ENCODE measurements around the gene AMZ1.

AMZ1 gene

DNA sequence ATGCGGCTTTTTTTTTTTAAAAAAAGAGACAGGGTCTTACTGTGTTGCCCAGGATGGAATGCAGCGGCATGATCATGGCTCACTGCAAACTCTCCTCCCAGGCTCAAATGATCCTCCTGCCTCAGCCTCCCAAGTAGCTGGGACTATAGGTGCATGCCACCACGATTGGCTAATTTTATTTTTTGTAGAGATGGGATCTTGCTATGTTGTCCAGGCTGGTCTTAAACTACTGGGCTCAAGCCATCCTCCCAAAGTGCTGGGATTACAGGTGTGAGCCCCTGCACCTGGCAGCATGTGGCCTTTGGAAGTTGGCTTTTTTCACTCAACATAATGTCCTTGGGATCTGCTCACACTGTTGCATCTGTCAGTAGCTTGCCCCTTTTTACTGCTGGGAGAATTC is 65.1 kb downstream of the AMZ1 start:
- Mint-ChIP-seq H3K27ac (no peak overlapping the region), H3K36me3 (peaks cover 30 to 57% of the 10 kb centered on the region in 2 donors), H3K4me1 (peaks cover 46 to 64% of the 10 kb centered on the region in 2 donors), H3K4me3 (no peak overlapping the region), H3K27me3 (no peaks in the 10 kb centered on the region), H3K9me3 (no peaks in the 10 kb centered on the region)
- DNase-seq = no peak
- ATAC-seq (replicated peaks) = no peak

DNA sequence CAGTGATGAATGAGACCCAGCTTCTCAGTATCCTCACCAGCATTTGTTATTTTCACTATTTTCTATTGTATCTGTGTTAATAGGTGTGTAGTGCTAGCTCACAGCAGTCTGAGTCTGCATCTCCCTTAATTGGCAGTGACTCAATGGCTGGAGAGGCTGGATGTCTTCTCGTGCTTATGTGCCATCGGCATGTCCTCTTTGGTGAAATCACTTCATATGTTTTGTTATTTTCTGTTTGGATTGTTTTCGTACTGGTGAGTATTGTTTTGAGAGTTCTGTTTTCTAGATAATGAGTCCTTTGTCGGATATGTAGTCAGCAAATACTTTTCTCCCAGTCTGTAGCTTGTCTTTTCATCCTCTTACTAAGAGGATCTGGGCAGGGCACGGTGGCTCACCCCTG is 66.1 kb downstream of the AMZ1 start:
- H3K9me3 Mint-ChIP-seq = peaks cover 1 to 4% of the 10 kb centered on the region in 2 donors
- H3K27ac Mint-ChIP-seq = no peak overlapping the region
- no peak for ATAC-seq (replicated peaks)
- H3K36me3 Mint-ChIP-seq = peaks cover 36 to 65% of the 10 kb centered on the region in 2 donors
- H3K4me3 Mint-ChIP-seq = no peak overlapping the region
- no peak for DNase-seq
- H3K4me1 Mint-ChIP-seq = peaks cover 52 to 71% of the 10 kb centered on the region in 2 donors
- no peaks in the 10 kb centered on the region for H3K27me3 Mint-ChIP-seq

DNA sequence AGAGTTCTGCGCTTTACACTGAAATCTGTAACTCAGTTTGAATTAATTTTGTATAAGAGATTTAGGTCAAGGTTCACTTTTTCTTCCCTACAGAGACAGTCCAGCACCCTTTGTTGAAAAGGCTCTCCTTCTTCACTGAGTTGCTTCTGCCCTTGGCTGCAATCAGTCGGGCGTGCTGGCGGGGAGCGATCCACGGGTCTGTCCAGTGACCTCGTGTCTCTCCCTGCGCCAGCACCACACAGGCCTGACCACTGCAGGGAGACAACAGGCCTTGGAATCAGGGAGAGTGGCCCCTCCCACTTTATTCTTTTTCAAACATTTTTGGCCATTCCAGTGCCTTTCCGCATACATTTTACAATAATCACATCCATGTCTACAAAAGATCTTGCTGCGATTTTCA is 66.9 kb downstream of the AMZ1 start:
- DNase-seq = no peak
- peaks cover 3 to 4% of the 10 kb centered on the region in 2 donors for H3K9me3 Mint-ChIP-seq
- no peaks in the 10 kb centered on the region for H3K27me3 Mint-ChIP-seq
- H3K36me3 Mint-ChIP-seq = peaks cover 36 to 69% of the 10 kb centered on the region in 2 donors
- peaks cover 54 to 75% of the 10 kb centered on the region in 2 donors for H3K4me1 Mint-ChIP-seq
- ATAC-seq (replicated peaks) = no peak
- H3K4me3 Mint-ChIP-seq = no peak overlapping the region
- H3K27ac Mint-ChIP-seq = no peak overlapping the region

DNA sequence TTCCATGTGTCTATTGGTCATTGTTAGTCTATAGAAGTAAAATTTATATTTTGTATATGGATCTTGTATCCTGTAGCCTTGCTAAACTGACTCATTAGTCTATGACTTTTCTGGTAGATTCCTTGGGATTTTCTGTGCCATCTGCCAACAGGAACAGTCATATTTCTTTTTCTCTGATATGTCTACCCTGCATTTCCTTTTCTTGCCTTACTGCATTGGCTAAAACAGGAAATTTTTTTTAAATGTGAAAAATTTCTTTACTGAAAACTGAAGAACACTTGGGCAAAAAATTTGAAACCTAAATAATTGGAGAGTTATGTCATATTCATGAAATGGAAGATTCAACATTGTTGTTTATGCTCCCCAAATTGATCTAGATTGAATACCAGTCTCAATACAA is 67.5 kb downstream of the AMZ1 start:
- H3K36me3 Mint-ChIP-seq = peaks cover 39 to 71% of the 10 kb centered on the region in 2 donors
- H3K4me3 Mint-ChIP-seq = no peak overlapping the region
- ATAC-seq (replicated peaks) (no peak), DNase-seq (no peak)
- peaks cover 56 to 75% of the 10 kb centered on the region in 2 donors for H3K4me1 Mint-ChIP-seq
- H3K27me3 Mint-ChIP-seq = no peaks in the 10 kb centered on the region
- H3K9me3 Mint-ChIP-seq = peaks cover 3 to 4% of the 10 kb centered on the region in 2 donors
- H3K27ac Mint-ChIP-seq = no peak overlapping the region

DNA sequence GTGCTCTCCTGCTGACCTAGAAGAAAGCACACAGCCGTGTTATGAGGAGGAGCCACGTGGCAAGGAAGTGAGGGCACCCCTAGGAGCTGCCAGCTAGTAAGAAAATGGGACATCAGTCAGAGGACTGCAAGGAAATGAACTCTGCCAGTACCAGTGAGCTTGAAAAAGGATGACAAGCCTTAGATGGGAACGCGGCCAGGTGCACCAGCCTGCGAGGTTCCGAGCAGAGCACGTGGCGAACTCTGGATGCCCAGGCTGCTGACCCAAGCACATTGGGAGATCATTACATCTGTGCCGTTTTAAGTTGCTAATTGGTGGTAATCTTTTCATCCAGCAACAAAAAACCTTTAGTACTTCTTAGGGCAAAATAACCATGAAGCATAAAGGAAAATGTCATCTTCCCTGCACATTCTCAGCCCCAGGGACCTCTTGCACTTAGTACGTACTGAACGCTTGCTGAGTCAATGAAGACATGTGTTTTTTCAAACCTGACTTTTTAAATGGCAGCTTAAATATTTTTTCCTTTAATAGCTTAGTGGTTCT is 69.4 kb downstream of the AMZ1 start:
- Mint-ChIP-seq H3K27me3 (no peaks in the 10 kb centered on the region), H3K27ac (peak overlapping the region; percentile 95), H3K36me3 (peaks cover 53 to 80% of the 10 kb centered on the region in 2 donors), H3K4me3 (peak overlapping the region; percentile 53 to 66), H3K4me1 (peaks cover 46 to 66% of the 10 kb centered on the region in 2 donors), H3K9me3 (peaks cover 3 to 4% of the 10 kb centered on the region in 2 donors)
- DNase-seq (no peak), ATAC-seq (replicated peaks) (peak; percentile 22 to 33)

DNA sequence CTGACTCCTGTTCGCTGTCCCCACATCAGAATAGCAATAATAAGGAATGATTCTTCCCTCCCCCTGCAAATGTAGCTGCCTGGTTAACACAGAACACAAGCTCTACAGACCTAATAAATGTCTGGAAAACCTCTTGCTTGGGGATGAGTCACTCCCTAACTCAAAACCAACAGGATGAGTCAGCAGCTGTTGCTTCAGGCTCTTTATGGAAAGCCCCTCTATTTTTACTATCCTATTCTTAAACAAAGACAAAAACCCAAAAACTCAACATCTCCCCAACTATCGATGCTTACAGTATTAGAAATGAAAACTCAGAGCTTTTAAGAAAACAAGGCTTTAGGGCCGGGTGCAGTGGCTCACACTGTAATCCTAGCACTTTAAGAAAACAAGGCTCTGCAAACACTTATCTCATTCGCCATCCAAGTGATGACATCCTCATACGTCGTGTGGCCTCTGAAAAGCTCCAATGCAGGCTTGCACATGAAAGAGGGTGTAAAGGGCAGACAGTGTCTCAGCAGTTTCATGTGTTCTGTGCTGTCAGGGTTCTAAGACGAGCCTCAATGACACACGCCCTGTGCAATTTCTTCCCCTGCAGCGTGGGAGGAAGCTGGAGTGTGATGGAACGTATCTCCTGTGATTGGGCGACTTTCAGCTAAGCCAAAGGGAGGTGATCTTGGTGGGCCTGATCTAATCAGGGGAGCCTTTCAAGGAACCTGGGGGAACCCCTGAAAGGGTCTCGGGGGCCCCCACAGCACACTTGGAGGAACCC is 70.1 kb downstream of the AMZ1 start:
- peaks cover 44 to 66% of the 10 kb centered on the region in 2 donors for H3K4me1 Mint-ChIP-seq
- peak overlapping the region; percentile 53 to 66 for H3K4me3 Mint-ChIP-seq
- H3K27me3 Mint-ChIP-seq = no peaks in the 10 kb centered on the region
- H3K9me3 Mint-ChIP-seq = peaks cover 3 to 4% of the 10 kb centered on the region in 2 donors
- ATAC-seq (replicated peaks) (peak; percentile 94 to 95), DNase-seq (peak; percentile 69)
- H3K36me3 Mint-ChIP-seq = peaks cover 56 to 81% of the 10 kb centered on the region in 2 donors
- H3K27ac Mint-ChIP-seq = peak overlapping the region; percentile 95

DNA sequence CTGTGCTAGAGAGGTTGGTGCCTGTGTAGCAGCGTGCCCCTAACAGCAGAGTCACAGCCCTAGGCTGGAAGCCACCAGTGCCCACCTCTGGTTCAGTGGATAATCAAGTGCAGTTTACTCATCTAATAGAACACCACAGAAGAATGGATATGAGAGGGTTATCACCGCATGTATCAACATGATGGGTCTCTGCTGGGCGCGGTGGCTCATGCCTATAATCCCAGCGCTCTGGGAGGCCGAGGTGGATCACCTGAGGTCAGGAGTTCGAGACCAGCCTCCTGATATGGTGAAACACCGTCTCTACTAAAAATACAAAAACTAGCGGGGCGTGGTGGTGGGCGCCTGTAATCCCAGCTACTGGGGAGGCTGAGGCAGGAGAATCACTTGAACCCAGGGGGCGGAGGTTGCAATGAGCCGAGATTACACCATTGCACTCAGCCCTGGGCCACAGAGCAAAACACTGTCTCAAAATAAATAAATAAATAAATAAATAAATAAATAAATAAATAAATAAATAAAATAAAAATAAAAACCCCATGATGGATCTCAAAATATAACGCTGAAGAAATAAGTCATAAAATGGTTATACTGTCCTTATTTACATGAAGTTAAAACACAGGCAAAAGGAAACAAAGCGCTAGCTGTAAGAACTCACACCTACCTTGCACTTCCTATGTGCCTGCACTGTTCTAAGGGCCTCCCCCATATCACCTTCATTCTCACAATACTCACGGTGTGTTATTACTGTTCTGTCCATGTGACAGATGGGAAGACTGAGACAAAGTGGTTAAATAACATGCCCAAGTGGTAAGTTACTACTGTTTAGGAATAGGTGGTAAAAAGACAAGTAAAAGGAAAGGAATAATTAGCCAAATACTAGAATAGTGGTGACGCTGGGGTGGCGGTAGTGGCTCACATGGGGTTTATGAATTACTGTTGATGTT is 70.9 kb downstream of the AMZ1 start:
- ATAC-seq (replicated peaks) (no peak), DNase-seq (no peak)
- peaks cover 57 to 80% of the 10 kb centered on the region in 2 donors for H3K36me3 Mint-ChIP-seq
- H3K4me1 Mint-ChIP-seq = peaks cover 45 to 67% of the 10 kb centered on the region in 2 donors
- peak overlapping the region; percentile 95 for H3K27ac Mint-ChIP-seq
- H3K9me3 Mint-ChIP-seq = peaks cover 3 to 4% of the 10 kb centered on the region in 2 donors
- H3K4me3 Mint-ChIP-seq = peak overlapping the region; percentile 53 to 66
- no peaks in the 10 kb centered on the region for H3K27me3 Mint-ChIP-seq

DNA sequence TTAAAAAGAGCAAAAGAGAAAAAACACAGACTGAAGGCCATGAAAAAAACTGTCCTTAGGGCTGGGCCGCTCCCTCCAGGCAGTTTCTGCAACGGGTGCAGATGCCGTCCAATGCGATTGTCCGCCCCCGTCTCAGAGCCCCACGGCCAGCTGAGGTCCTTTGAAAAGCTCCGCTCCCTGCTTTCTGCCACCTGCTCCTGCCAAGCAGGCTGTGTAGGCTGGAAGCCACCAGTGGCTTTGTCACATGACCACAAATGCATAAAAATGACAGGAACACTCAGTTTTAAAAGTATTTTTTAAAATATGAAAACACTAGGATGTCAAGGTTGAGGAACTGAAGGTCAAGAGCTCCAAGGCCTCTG is 71.7 kb downstream of the AMZ1 start:
- ATAC-seq (replicated peaks) = no peak
- H3K36me3 Mint-ChIP-seq = peaks cover 54 to 79% of the 10 kb centered on the region in 2 donors
- no peak overlapping the region for H3K4me3 Mint-ChIP-seq
- no peaks in the 10 kb centered on the region for H3K27me3 Mint-ChIP-seq
- H3K4me1 Mint-ChIP-seq = peaks cover 41 to 67% of the 10 kb centered on the region in 2 donors
- H3K27ac Mint-ChIP-seq = no peak overlapping the region
- peaks cover 3 to 4% of the 10 kb centered on the region in 2 donors for H3K9me3 Mint-ChIP-seq
- DNase-seq = no peak

DNA sequence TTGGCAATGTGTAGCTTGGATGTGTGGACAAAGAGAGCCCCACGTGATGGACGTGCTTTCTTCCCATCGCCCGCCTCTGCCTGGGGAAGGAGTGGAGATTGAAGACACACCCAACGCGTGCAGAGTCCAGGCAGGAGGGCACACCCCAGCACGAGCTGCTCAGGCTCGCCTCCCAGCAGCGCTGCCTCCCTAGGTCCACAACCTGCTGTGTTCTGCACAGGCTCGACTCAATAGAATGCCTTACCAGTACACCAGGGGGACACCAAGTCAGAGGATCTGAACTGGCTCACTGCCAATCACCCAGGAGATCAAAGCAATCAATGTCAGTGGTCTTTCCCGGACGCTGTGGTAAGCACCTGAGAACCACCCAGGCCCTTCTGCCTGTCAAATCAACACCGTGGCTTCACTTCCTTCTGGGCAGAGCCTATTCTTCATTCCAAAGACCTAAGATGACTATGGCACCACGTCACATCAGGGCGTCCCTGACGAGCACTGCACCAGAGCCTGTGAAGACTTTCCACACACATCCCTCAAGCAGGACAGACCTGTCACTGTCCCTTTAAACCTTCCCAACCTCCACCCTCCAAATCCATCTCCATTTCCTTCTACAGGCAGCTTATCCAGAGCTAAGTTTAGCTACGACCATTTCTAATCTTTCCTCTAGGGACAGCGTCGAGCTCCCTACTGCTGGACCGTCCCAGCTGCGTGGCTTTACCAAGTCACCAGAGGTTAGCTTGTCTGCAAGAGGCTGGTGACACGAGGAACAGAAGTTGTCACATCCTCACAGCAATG is 72.3 kb downstream of the AMZ1 start:
- no peak for DNase-seq

DNA sequence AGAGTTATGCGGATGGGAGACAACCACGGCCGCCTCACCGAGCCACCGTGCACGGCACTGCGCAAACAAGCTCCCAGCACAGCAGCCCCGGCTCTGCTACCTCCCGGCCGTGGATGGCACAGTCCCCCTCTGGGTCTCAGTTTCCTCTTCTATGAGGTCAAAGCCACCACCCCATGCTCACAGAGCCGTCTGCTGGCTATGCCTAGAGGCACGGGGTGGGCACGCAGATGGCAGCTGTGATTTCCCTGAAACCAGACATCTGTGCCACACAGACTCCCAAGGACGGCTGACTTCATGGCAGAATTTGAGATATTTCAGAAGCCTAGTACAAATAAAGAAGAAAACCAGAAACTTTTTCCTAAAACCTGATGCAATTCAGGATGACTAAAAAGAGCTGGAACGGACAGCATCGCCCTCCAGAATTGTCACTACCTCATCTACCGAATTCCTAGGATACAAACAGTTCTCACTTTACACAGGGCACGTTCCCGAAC is 73.2 kb downstream of the AMZ1 start:
- Mint-ChIP-seq H3K36me3 (peaks cover 44 to 72% of the 10 kb centered on the region in 2 donors), H3K27ac (no peak overlapping the region), H3K4me1 (peaks cover 42 to 64% of the 10 kb centered on the region in 2 donors), H3K4me3 (no peak overlapping the region), H3K9me3 (peaks cover 3 to 4% of the 10 kb centered on the region in 2 donors), H3K27me3 (no peaks in the 10 kb centered on the region)
- no peak for ATAC-seq (replicated peaks)
- DNase-seq = no peak

More for the DNA sequence above, 72.3 kb downstream of the AMZ1 start:
- ATAC-seq (replicated peaks) = no peak
- Mint-ChIP-seq H3K36me3 (peaks cover 52 to 76% of the 10 kb centered on the region in 2 donors), H3K27ac (peak overlapping the region; percentile 42), H3K27me3 (no peaks in the 10 kb centered on the region), H3K4me3 (peak overlapping the region; percentile 0 to 42), H3K9me3 (peaks cover 3 to 4% of the 10 kb centered on the region in 2 donors), H3K4me1 (peaks cover 41 to 67% of the 10 kb centered on the region in 2 donors)

DNA sequence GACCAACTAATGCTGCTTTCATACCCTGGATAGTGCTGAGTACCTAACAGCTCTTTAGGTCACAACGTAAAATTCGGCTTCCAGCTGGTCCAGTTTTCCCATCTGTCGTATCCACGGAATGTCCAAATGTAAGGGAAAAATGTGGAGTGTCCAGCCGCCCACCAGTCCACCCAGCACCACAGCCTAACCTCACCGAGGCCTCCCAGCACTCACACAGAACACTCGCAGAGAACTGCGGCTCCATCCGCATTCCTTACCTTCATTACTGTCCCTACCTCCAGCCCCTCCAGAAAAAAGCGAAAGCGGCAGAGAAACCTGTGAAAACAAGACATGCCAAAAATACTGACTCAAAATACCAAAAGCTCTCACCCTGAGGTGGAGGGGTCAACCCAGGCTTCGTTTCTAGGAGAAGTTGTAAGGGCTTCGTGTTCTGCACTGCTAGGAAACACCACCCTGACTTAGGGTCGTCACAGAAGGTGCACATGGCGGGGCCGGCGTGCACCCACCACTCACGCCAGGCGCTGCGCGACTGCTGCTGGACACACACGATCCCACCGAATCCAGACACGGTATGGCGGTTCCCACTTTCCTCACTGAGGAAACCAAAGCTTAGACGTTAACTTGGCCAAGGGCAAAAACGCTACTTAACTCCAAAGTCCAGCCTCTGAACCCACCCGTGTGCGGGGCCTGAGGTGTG is 73.9 kb downstream of the AMZ1 start:
- H3K36me3 Mint-ChIP-seq = peaks cover 38 to 69% of the 10 kb centered on the region in 2 donors
- peaks cover 39 to 58% of the 10 kb centered on the region in 2 donors for H3K4me1 Mint-ChIP-seq
- DNase-seq = no peak
- H3K27ac Mint-ChIP-seq = peak overlapping the region; percentile 20
- ATAC-seq (replicated peaks) = no peak
- peaks cover 3 to 4% of the 10 kb centered on the region in 2 donors for H3K9me3 Mint-ChIP-seq
- no peaks in the 10 kb centered on the region for H3K27me3 Mint-ChIP-seq
- no peak overlapping the region for H3K4me3 Mint-ChIP-seq

DNA sequence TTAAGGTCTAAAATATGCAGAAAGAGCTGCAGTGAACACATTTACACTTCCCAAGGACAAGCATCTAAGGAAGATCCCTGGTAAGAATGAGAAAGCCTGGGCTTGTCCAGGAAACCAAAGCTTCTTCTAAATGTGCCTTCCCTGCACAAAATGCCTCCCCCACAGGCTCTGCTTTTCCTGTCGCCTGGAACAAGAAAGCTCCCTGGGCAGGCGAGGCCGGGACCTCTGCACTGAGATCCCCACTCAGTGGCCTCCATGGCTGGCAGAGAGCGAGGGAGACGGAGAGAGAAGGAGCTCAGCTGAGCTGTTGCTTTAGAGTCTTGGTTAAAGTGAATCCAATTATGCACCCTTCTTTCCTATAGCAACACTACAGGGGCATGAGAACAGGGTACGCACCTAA is 75.6 kb downstream of the AMZ1 start:
- no peak overlapping the region for H3K27ac Mint-ChIP-seq
- H3K4me1 Mint-ChIP-seq = peaks cover 27 to 41% of the 10 kb centered on the region in 2 donors
- ATAC-seq (replicated peaks) = no peak
- no peaks in the 10 kb centered on the region for H3K27me3 Mint-ChIP-seq
- peaks cover under 1 to 1% of the 10 kb centered on the region in 2 donors for H3K9me3 Mint-ChIP-seq
- peaks cover 34 to 65% of the 10 kb centered on the region in 2 donors for H3K36me3 Mint-ChIP-seq
- H3K4me3 Mint-ChIP-seq = no peak overlapping the region
- DNase-seq = no peak

DNA sequence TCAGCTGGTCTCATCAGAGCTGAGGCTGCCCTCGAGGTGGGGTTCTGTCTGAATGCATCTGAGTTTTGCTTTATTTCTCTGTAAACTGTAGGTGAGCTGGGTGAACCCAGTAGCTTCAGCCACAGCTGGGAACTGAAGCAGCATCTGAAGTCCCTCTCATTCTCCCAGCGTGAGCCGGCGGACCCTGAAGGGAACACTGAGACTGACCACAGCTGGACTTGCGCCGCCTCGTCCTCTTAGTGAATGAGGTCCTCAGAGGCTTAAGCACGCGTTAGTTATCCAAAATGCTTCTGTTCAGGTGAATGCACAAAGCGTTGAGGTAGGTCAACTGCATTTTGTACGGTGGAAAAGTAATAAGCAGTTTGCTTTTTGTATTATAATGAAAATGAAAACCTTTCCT is 76.6 kb downstream of the AMZ1 start:
- Mint-ChIP-seq H3K4me3 (no peak overlapping the region), H3K27me3 (no peaks in the 10 kb centered on the region), H3K36me3 (peaks cover 33 to 60% of the 10 kb centered on the region in 2 donors), H3K4me1 (peaks cover 21 to 33% of the 10 kb centered on the region in 2 donors), H3K27ac (no peak overlapping the region), H3K9me3 (no peaks in the 10 kb centered on the region)
- DNase-seq = no peak
- no peak for ATAC-seq (replicated peaks)
